HG03045 (cell line): ENCODE measurements around the gene ARAP2.

Source experiments
- ATAC-seq: cut with Tn5 transposase; IDR thresholded peaks from one replicate; pipeline ENCODE4 v1.9.1; 2021; ENCODE audit warnings: mild to moderate bottlenecking, moderate library complexity; ENCODE audit not compliant: unreplicated experiment

Gene ARAP2, protein sequence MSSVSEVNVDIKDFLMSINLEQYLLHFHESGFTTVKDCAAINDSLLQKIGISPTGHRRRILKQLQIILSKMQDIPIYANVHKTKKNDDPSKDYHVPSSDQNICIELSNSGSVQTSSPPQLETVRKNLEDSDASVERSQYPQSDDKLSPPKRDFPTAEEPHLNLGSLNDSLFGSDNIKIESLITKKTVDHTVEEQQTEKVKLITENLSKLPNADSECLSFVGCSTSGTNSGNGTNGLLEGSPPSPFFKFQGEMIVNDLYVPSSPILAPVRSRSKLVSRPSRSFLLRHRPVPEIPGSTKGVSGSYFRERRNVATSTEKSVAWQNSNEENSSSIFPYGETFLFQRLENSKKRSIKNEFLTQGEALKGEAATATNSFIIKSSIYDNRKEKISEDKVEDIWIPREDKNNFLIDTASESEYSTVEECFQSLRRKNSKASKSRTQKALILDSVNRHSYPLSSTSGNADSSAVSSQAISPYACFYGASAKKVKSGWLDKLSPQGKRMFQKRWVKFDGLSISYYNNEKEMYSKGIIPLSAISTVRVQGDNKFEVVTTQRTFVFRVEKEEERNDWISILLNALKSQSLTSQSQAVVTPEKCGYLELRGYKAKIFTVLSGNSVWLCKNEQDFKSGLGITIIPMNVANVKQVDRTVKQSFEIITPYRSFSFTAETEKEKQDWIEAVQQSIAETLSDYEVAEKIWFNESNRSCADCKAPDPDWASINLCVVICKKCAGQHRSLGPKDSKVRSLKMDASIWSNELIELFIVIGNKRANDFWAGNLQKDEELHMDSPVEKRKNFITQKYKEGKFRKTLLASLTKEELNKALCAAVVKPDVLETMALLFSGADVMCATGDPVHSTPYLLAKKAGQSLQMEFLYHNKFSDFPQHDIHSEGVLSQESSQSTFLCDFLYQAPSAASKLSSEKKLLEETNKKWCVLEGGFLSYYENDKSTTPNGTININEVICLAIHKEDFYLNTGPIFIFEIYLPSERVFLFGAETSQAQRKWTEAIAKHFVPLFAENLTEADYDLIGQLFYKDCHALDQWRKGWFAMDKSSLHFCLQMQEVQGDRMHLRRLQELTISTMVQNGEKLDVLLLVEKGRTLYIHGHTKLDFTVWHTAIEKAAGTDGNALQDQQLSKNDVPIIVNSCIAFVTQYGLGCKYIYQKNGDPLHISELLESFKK (N-terminal part only)

GRCh38 chr4:36244257-36245082 is at the start of gene ARAP2:
TSS of gene ARAP2 (minus strand) at chr4:36244514. CDS start at chr4:36229486, 15,028 bp downstream.
- ATAC-seq, result peak; percentile 71

DNA sequence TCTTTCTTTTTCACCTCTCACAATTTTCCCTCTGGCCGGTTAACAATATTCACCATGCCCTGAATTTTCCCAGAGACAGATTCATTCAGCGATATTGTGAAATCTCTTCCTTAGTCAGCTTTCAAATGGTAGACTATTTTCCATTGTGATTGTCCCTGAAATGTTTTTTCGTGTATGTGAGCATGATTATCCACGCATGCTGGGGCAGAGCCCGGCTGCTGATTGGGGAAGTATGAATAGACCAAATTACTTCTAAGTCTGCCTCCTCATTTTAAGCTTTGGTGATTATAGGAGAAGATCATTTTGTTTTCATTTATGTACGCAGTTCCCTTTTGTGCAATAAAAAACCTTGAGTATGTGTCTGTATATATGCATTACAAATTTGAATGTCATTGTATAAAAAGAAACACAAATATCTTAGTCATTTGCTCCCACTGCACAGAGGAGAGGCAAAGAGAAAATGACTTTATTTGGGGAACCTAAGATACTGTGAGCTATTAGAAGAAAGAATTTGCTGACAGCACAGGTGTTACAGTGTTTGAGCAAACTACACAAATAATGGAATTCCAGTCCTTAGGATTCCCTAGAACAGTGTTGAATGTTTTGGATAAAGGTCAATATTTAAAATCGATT is 48.4 kb upstream of the ARAP2 start:
- no peak for ATAC-seq

DNA sequence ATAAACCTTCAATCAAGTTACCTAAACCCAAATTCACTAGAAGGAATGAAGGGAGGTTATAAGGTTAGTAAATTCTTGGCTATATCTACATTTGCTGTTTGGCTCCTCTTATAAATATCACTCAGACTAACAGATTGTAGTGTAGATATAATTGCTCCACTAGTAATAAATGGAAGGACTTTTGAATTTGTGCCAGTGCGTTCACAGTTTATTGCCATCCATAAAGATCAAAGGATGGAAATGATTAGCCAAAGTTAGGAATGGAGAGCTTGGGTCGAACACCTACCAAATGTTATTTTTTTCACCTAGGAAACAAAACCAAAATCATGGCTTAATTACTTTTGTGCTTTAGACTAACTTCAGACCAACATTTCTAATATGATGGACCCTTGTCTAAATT is 46.3 kb upstream of the ARAP2 start:
- ATAC-seq, result no peak

GRCh38 chr4:36288731-36289426 is 44.6 kb upstream of the ARAP2 start:
- ATAC-seq, result no peak

DNA sequence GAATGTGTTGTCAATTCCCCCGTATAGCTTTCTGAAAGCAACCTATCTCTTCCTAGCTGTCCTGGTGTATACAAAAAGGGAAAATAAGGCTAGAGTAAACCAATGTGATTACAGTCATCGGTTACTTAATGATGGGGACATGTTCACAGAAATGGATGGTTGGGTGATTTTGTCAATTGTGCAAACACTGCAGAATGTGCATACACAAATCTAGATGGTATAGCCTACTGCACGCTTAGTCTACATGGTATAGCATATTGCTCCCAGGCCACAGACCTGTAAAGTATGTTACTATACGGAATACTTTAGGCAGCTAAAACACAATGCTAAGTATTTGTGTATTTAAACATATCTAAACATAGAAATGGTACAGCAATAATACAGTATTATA is 42.2 kb upstream of the ARAP2 start:
- ATAC-seq, result no peak

- peak; percentile 98 for ATAC-seq
Measured at GRCh38 chr4:36285784-36286480, 41.6 kb upstream of the ARAP2 start.

DNA sequence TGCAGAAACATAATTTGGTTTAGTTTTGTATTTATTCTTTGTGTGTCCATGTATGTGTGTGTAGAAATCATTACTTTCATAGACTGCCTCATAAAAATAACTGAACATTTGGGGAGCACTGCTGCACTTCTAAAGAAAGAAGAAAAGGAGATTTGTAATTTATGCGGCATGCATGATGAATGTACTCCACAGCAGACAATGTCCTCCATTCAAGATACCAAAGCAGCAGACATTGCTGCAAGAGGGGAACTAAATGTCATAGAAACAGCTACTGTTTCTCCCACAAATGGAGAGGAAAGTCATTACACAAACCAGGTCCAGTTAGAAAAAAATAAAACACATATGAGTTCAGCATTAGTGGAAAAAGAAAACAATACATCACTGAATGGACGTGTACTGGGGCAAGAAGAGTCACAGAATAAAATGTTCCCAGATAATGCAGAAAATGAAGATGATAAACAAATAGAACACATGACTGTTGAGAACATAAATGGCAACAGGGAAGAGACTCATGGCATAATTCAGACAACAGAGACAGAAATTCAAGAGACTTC is 39.7 kb upstream of the ARAP2 start:
- ATAC-seq, result no peak

DNA sequence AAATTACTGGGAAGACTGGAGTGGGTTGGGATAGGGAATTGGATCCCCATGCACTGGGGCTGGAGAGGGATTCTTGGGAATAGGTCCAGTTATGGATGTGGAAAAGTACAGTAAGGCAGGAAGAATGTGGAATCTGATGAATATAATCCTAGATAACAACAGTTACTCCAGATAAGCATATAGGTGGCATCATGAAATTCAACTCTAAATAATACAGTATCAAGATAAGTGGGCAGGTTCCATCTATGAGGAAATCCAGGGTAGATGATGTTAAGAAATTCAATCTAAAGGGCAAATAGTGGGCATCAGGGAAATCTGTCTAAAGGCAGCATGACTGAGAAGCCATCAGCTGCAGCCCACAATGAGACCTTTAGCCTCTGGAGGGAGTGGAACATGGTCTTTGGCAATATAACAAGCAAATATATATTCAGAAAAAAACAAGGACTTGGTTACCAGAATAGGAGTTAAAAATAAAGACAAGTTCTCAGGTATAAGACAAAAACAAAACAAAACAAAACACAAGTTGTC is 38.3 kb upstream of the ARAP2 start:
- ATAC-seq, result no peak

DNA sequence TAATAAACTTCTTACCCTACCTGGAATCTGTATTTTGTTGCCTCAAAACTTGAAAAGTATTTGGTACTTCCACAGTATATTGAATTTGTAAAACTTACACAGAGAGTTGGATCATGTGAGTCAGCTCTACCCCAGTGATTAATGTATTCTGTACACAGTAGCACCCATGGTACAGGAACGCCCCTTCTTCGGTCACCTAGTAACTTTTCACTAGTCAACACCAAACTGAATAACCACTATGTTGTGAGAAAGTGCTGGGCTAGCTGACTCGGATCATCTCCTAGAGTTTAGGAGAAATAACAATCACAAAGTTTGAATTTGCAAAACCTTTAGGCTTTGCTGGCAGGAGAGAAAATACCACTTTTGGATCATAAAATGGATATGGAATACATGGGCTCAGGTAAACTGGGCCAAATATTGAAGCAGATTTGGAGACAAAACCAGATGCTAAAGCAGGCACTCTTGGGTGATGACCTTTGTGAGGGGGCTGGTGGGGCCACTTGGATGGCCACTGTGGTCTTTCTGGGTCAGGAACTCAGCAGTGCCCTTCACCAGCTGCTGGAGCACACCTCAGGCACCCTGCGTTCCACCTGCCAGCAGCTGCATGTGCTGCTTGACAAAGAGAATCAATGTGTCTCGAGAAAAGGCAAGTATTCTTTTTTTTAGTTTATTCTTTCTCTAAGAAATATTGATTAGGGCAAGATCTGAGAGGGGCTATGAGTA is 37.2 kb upstream of the ARAP2 start, which contains the start of gene DTHD1:
Gene DTHD1, plus strand, starts transcription at position 233 of the 723 bp plus-strand sequence. Its CDS starts 143 bp downstream, at position 376.
- ATAC-seq, result no peak

DNA sequence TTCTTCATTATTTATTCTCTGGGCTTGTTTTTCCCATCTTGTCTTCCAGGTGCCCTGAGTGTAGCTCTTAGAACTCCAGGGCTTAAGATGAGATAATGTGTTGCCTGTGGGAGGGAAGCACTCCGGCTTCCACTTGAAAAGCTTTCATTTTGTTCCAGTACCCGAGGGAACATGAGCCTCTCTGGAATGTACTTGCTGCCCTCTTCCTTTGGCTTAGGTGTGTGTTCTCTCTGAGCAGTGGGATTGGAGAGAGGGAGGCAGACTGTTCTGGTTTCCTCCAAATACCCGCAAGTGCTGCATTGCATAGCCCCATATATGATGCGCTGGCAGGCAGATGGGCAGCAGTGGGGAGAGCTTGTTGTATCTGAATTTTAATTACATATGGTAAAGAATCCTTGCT is 36.2 kb upstream of the ARAP2 start:
- ATAC-seq, result no peak

DNA sequence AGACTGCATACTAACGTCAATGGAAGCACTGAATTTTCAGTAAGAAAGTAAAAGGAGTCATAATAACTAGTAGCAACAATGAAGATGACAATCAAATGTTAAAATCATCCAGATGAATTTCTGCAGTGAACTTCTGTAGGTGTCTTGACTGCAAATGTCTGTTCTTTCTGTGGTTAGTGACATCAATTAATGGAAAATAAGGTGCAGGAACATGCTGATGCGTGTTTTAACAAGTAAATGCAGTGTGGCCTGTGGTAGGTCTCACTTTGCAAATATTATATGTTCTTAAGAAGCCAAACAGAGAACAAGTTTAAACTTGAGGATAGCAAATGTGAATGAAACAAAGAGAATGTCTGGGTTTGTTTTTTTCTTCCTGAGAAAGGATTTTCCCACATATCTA is 34.5 kb upstream of the ARAP2 start:
- ATAC-seq, result no peak

- ATAC-seq, result peak; percentile 70
Measured at GRCh38 chr4:36277533-36277932, 33.2 kb upstream of the ARAP2 start.

GRCh38 chr4:36274158-36274557 is 29.8 kb upstream of the ARAP2 start:
- no peak for ATAC-seq

GRCh38 chr4:36273276-36273675 is 29.0 kb upstream of the ARAP2 start:
- ATAC-seq, result no peak

GRCh38 chr4:36269533-36270173 is 25.3 kb upstream of the ARAP2 start:
- no peak for ATAC-seq

GRCh38 chr4:36269101-36269500 is 24.8 kb upstream of the ARAP2 start:
- ATAC-seq, result no peak
